ENCODE results near the gene PRKCE. TPM values are rescaled to one million over a fixed set of nuclear protein-coding genes. Genes with fewer than 3 reads are reported as not detected.

PRKCE gene
- polyA plus RNA-seq, 3 donors = 1.3 to 7.7 (median 2.3) TPM

DNA sequence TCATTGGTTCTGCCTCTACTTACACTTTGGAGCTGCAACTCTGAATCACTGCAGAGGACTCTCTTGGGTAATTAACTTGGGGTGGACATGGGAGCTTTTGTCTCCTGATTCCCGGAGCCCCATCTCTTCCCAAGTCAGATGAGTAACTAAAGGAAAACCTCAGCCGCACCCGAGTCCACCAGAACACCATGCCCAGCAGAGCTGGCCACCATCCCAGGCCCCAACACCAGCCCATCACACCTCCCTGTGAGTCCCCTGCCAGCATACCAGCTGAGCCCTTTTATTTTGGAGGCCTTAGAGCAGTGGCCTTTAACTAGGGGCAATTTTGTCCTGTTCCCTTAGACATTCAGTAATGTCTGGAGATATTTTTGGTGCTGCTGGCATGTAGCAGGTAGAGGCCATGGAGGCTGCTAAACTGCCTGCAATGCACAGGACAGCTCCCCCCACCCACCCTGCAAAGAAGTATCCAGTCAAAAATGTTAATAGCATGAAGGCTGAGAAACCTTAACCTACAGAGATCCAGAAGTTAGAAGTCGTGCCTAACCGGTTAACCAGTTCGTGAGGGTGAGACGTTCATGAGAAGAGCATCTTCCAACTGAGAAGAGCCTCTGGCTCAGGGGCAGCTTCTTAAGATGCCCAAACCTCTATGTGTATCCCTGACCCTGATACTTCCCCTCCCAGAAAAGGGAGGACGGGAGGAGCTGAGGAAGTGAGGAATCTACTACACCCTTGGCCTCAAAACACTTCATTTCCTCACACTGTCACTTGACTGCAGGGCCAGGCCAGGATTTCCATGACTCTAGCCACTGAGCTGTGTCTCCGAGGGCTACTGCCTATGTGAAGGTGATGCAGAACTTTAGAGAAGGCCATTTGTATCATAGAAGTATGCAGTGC, 505.8 kb downstream of the PRKCE start:
- TF ChIP-seq, protein P1, sequence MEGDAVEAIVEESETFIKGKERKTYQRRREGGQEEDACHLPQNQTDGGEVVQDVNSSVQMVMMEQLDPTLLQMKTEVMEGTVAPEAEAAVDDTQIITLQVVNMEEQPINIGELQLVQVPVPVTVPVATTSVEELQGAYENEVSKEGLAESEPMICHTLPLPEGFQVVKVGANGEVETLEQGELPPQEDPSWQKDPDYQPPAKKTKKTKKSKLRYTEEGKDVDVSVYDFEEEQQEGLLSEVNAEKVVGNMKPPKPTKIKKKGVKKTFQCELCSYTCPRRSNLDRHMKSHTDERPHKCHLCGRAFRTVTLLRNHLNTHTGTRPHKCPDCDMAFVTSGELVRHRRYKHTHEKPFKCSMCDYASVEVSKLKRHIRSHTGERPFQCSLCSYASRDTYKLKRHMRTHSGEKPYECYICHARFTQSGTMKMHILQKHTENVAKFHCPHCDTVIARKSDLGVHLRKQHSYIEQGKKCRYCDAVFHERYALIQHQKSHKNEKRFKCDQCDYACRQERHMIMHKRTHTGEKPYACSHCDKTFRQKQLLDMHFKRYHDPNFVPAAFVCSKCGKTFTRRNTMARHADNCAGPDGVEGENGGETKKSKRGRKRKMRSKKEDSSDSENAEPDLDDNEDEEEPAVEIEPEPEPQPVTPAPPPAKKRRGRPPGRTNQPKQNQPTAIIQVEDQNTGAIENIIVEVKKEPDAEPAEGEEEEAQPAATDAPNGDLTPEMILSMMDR (IDR thresholded peaks at IDR 0.05) = no peak
- Mint-ChIP-seq H3K27ac (peak overlapping the region in 4 of 7 donors; percentile 11 to 50 (median 24)), H3K4me3 (no peak overlapping the region), H3K27me3 (ENCODE audit: low read depth in 3 of 3) (no peaks in the 10 kb centered on the region), H3K4me1 (peaks cover 21% of the 10 kb centered on the region), H3K9me3 (peaks cover 0 to 3% (median 0%) of the 10 kb centered on the region in 7 donors), H3K36me3 (peaks cover 30 to 56% of the 10 kb centered on the region in 2 donors)
- H3K4me2 ChIP-seq (replicated peaks; ENCODE audit: extremely low read depth, low read length, poor library complexity, severe bottlenecking) = no peak overlapping the region
- intact Hi-C loops (cut with micrococcal nuclease) = no loop called here
- H2AFZ ChIP-seq (ENCODE audit: insufficient read depth, low read depth, low read length, poor library complexity, severe bottlenecking) = no peak overlapping the region
- H3K36me3 ChIP-seq (replicated peaks in 1 of 2; ENCODE audit: control insufficient read depth in 1 of 2, insufficient read depth in 2 of 2, low read length in 2 of 2) = peaks cover 6 to 13% of the 10 kb centered on the region in 2 donors
- no peaks in the 10 kb centered on the region for H3K9me3 ChIP-seq (replicated peaks in 1 of 2; ENCODE audit: control insufficient read depth in 1 of 2, insufficient read depth in 1 of 2, low read length in 2 of 2)
- H3K9ac ChIP-seq (ENCODE audit: insufficient read depth, low read length, poor library complexity, severe bottlenecking) = no peak overlapping the region
- no peaks in the 10 kb centered on the region for H4K20me1 ChIP-seq (ENCODE audit: insufficient read depth, low read length)
- H3K27me3 ChIP-seq (ENCODE audit: control insufficient read depth in 2 of 2, insufficient read depth in 2 of 2, low read length in 2 of 2) = no peaks in the 10 kb centered on the region
- H3K79me2 ChIP-seq (ENCODE audit: insufficient read depth, low read length) = no peaks in the 10 kb centered on the region
- 97% methylated on average over 7 of the region's 9 CpGs for WGBS (ENCODE audit: insufficient coverage)
- no peak overlapping the region for H3K27ac ChIP-seq (ENCODE audit: low read depth in 1 of 2, low read length in 2 of 2)
- no peak overlapping the region for H3K4me3 ChIP-seq (replicated peaks in 1 of 3; ENCODE audit: low read depth in 2 of 3, low read length in 3 of 3)
- DNase-seq = no peak
- peaks cover 4 to 12% of the 10 kb centered on the region in 2 donors for H3K4me1 ChIP-seq (ENCODE audit: control insufficient read depth in 1 of 2, insufficient read depth in 2 of 2, low read length in 2 of 2)

DNA sequence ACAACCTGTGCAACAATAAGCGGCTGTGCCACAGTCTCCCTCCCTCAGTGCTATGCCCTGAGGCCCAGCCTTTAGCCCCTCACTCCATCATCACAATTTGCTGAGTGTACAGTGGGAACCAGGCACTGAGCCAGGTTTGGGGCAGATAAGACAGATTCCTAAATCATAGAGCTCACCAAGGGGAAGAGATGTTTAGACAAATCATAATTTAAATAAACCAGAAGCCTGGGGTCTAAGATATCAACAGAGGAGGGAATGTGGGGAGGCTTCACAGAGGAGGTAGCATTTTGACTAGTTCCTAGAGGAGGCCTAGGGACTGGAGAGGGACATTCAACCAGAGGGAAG, 506.5 kb downstream of the PRKCE start:
- no CpG with 5 or more reads among the region's 1 CpG for WGBS (ENCODE audit: insufficient coverage)
- Histone ChIP-seq H3K27ac (ENCODE audit: low read depth in 1 of 2, low read length in 2 of 2) (no peak overlapping the region), H3K9ac (ENCODE audit: insufficient read depth, low read length, poor library complexity, severe bottlenecking) (no peak overlapping the region), H3K27me3 (ENCODE audit: control insufficient read depth in 2 of 2, insufficient read depth in 2 of 2, low read length in 2 of 2) (no peaks in the 10 kb centered on the region), H3K4me3 (replicated peaks in 1 of 3; ENCODE audit: low read depth in 2 of 3, low read length in 3 of 3) (no peak overlapping the region), H3K79me2 (ENCODE audit: insufficient read depth, low read length) (no peaks in the 10 kb centered on the region), H3K36me3 (replicated peaks in 1 of 2; ENCODE audit: control insufficient read depth in 1 of 2, insufficient read depth in 2 of 2, low read length in 2 of 2) (peaks cover 6 to 13% of the 10 kb centered on the region in 2 donors), H3K4me2 (replicated peaks; ENCODE audit: extremely low read depth, low read length, poor library complexity, severe bottlenecking) (no peak overlapping the region), H3K4me1 (ENCODE audit: control insufficient read depth in 1 of 2, insufficient read depth in 2 of 2, low read length in 2 of 2) (peaks cover 7 to 18% of the 10 kb centered on the region in 2 donors), H3K9me3 (replicated peaks in 1 of 2; ENCODE audit: control insufficient read depth in 1 of 2, insufficient read depth in 1 of 2, low read length in 2 of 2) (no peaks in the 10 kb centered on the region), H4K20me1 (ENCODE audit: insufficient read depth, low read length) (no peaks in the 10 kb centered on the region), H2AFZ (ENCODE audit: insufficient read depth, low read depth, low read length, poor library complexity, severe bottlenecking) (no peak overlapping the region)
- peaks cover 27% of the 10 kb centered on the region for H3K4me1 Mint-ChIP-seq
- H3K27ac Mint-ChIP-seq = no peak overlapping the region
- H3K27me3 Mint-ChIP-seq (ENCODE audit: low read depth in 3 of 3) = no peaks in the 10 kb centered on the region
- intact Hi-C loops (cut with micrococcal nuclease) = no loop called here
- H3K9me3 Mint-ChIP-seq = peaks cover 0 to 3% (median 0%) of the 10 kb centered on the region in 7 donors
- no peak for DNase-seq
- H3K4me3 Mint-ChIP-seq = no peak overlapping the region
- H3K36me3 Mint-ChIP-seq = peaks cover 30 to 56% of the 10 kb centered on the region in 2 donors
- TF ChIP-seq, protein P1 (IDR thresholded peaks at IDR 0.05) = no peak
